NCI-H1105 (cell line): Measurements from ENCODE around the gene LIMCH1.
"Not testable (repeated sequence)": the region's sequence is repeated elsewhere in the genome, so short reads cannot be mapped to it uniquely, and the experiment has no call there.

Experiments
- DNase-seq: peaks from one replicate; lab custom pipeline; 2025; lab: John Stamatoyannopoulos, UW

LIMCH1 gene

DNA sequence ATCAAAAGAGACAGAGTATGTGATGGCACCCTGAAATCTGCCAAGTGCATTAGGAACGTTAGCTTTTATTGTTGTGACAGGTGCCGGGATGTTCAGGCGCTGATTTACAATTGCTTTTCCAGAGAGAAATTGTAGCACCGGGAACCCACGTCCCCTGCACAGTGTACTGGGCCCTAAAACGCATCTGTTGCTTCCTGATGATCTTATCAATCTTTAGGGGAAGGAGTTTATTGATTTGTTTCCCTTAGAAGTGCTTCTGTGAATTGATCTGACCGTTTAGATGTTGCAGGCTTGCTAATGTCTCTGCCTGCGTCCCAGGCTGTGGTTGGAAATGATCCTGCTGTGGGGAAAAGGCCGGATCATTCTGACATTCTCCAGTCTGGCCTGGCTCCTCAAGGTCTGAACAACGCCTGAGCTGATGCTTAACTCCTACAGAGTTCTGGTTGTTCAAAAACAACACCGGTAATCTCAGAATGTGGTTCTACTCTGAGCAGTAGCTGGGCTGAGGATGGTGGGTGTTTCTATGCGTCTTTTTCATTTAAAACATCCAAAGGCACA, 193.7 kb downstream of the LIMCH1 start:
- no peak for DNase-seq

DNA sequence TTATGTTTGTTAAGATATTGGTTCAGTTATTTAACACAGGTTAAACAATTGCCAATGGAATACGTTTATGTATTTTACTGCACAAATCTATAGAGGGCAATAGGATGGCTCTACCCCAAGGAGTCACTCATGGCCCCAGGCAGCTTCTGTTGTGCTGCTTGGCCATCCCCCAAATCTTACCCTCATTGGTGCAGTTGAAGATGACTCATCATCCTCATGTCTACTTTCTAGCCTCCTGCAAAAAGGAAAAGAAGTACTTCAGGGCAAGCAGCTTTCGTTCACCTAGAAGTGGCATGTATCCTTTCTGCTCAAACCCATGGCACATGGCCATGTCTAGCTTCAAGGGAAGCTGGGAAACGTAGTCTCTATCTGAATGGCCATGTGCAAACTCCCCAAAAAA, 196.4 kb downstream of the LIMCH1 start:
- DNase-seq = no peak

DNA sequence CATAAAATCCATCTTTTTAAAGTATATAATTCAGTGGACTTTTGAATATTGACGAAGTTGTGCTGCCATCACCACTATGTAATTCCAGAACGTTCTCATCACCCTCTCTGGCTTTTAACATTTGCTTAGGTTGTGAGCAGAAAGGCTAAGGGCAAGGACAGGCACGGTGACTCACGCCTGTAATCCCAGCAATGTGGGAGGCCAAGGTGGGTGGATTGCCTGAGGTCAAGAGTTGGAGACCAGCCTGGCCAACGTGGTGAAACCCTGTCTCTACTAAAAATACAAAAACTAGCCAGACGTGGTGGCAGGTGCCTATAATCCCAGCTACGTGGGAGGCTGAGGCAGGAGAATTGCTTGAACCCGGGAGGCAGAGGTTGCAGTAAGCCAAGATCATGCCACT, 199.5 kb downstream of the LIMCH1 start:
- not testable (repeated sequence) for DNase-seq

DNA sequence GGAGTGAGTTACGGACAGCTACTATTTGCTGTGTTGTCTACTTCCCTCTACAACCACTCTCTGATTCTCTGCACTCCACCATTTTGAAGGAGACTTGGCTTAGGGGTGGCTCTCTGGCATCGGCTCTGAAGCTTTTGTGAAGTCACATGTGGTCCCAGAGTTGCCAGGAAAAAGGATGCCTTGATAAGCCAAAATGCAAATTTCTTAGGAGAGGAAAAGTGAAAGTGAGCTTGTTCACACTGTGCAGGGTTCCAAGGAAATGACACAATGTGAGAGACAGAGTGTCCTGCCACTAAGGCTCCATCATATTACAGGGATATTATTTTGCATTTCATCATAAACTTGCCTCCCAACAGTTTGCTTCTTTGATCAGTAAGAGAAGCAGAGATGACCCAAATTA, 203.4 kb downstream of the LIMCH1 start:
- DNase-seq = no peak

DNA sequence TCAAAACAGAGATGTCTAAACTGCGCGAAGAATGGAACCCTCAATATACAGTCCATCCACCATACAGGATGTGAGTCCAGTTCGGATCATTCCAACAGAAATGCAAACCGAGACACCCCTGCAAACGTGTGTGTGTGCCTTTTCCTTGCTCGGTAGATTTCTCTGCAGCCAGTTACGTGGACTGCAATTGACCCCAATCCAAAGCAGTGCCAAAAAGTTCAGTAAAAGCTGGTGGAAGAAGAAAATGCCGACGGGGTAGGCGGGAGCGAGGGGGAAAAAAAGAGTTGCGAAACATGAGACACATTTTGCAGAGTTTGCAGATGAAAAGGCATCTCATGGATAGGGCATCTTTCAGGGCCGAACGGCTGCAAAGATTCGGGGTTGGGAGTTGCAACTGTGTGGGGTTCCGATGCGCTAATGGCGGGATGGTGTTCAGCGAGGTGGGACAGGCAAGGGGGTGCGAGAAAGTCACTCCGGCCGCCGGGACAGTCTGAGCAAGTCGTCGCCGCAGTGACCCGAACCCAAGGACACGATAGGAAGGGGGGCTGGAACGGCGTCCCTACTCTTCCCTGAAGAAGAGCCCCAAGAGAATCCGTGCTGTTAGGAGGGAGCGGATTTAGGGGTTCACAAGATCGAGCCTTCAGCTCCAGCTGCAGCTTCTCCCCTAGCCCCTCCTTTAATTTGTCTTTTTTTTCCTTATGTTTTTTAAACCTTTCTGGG, 206.8 kb downstream of the LIMCH1 start:
- no peak for DNase-seq

DNA sequence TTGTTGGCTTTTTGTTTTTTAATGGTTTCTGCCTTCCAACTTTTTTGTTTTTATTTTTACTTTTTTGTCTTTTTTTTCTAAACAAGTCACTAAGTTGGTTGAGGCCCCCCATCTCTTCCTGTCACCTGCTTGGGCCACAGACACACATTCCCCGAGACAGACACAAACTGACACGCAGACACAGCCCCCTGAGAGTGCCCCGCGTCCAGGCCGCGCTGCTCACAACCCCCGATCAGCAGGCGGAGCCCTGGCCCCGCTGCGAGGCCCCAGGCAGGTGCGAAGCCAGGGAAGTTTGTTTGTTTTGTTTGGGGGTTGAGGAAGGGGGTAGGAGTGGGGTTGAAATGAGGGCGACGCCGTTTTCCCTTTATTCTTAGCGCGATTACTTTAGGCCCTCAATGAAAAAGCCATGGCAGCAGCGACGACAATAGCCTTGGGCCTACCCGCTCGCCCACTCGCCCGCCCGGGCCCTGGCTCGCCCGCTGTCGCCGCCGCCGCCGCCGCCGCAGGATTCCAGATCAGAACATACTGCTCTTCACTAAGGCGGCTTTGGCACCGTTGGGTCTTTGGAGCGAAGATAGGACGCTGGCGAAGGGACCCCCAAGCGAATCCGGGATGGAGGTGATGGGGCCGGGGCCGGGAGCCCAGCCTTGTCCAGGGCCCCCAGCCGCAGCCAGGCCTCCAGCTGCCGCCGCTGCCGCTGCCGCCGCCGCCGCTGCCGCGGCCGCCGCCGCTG, 207.5 kb downstream of the LIMCH1 start:
- no peak for DNase-seq

DNA sequence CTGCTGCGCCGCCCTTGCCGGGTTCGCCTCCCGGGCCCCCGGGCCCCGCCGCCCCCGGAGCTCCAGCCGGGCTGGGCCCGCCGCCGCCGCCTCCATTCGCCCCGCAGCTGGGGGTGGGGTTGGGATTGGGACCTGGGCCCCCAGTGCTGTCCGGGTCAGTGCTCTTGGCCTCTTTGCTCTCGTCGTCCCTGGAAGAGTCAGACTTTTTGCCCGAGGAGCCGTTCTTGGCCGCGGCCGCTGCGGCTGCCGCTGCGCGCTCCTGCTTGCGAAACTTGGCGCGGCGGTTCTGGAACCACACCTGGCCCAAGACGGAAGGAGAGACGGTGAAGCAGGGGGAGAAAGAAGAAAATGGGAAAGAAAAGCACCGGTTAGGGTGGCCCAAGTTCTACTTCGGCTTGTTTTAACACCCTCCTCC, 208.1 kb downstream of the LIMCH1 start:
- no peak for DNase-seq

DNA sequence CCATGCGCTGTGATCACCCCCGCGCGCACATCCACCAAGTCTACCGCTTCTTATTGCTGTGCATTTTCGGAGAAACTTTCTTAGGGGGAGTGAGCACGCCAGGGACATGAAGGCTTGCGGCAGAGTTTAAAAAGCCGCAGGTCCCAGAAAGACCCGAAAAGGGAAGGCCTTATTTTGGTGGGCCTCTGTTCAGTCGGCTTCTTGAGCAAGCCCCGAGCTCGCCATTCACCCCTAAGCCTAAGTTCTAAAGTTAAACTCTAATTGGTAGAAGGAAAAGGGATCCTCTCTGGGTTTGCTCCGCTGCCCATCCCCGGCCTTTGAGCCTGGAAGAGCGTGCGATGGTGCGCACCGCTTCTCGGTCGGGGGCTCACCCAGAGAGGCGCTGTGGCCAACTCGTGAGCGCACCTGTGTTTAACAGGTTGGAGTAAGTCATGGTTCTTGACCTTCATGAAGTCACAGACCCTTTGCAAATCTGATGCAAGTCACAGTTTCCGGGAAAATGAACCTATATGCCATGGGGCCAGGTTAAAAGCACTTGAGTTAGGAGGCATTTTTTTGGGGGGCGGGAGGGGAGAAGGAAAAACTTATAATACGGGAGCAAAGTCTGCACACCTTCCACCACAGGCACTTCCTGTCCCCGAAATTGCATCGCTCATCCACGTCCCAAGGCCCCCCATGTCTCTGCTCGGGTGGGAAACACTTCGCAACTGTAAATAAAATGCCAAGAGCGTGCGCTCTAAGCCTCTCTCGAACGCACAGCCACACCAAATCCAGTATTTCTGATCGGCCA, 208.7 kb downstream of the LIMCH1 start:
- DNase-seq = no peak

DNA sequence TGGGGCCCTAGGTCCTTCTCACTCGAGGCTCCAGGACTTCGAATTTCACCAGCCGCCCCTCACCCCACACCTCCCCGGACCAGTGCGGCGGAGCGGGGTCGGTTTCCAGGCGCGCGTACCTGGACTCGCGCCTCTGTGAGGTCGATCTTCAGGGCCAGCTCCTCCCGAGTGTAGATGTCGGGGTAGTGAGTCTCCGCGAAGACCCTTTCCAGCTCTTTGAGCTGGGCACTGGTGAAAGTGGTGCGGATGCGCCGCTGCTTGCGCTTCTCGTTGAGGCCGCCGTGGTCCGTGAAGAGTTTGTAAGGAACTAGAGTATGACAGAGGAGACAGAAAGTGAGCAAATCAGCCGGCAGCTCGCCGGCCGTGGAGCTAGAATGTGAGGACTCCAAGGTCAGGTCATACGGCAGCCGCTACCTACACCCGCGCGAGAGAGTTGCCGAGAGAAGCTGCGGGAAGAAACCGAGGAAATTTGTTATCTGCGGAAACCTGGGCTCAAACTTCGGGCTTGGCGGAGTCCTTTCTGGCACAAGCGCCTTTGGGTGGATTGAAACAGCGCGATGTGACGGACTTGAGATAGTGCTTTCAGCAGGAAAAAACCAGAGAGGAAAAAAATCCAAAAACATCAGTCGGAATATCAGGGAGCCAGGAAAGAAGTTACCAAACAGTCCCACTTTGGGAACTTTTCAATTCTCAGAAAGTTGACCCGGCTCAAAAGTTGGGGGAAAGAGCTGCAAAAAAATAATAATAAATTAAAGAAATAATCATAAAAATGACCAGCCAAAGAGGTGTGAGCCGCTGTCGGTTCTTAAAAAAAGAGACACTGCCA, 209.5 kb downstream of the LIMCH1 start:
- DNase-seq = no peak

DNA sequence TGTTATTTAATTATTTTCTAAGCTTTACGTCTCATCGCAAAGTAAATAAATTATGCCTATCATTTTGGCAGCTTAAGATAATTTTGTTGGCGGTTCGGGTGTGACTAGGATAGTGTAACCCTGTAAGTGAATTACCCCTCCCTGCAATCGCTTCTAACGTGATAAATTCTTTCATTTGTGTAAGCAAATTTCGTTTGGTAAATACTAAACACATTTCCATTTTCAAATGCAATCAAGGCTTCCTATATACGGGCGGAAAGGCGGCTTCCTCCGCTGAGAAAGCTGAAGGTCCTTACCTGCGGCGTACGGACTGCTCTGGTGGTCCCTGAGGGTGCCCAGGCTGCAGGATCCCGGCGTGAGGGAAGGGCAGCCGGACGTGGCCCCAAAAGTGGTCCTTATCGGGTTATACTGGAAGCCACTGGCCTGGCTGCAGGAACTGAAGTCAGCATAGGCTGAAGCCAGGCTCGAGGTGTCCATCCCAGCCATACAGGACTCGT, 210.2 kb downstream of the LIMCH1 start:
- DNase-seq = no peak

DNA sequence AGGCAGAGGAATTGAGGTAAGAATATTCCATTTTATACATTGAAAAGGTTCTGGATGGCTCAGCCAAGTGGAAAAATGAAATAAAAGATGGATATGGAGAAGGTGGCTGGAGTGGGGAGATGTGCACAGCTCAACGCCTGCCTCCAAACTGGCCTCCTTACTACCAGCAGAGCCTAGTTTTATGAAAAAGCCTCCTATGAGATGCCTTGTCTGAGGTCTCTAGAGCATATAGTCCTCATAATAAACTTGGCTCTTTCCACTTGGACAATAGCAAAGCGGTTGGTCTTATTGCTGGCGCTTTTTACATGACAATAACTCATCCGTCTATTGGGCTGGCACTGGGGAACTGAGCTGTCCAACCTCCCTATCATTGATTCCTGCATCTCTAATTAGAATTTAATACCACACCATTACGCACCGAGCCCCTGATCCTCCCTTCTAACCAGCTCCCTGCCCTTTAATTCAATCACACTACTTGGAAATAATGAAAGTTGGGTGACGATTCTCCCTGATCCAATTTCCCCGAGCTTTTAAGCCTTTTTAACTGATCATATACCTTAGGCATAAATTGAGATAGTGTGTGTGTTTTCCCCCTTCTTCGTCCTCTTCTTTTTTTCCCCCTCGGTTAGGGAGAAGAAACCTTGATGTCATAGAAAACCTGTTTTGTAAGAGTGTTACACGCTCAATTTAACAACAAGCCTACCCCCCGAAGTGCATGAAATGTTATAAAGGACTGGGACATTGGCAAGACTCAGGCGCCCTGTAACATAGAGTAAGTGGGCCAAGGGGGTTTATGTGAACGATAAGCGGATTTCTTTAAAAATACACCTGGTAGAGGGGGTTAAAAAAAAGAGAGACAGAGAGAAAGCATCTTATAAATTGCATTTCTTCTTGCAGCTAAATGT, 210.9 kb downstream of the LIMCH1 start, which contains the start of gene PHOX2B:
PHOX2B (minus strand) TSS at position 155 of the 905 bp plus-strand sequence; CDS start at position 40, 115 bp downstream.
- DNase-seq = no peak

DNA sequence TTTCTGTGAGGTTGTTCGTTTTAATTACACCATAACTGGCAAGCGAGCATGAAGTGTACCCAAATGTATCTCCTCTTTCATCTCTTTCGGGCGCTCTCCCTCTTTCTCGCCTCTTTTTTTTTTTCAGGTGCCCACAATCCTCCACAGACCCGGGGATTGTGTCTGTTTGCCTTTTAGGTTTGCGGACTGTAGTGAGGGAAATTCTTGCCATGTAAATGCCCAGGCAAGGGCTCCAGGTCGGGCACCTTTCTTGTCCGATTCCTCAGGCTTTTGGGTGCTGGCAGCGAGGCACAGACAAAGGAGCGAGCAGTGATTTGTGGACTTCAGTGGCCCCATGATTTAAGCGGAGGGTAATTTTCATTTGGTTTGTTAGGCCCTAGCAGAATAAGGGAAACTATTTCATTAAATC, 211.7 kb downstream of the LIMCH1 start:
- no peak for DNase-seq
